ENCODE data around the gene URAD. TPM values are rescaled to one million over a fixed set of nuclear protein-coding genes. Genes with fewer than 3 reads are reported as not detected.

Gene URAD
- total RNA-seq, 2 donors from 2014 or later: not detected

- no peaks in the 10 kb centered on the region for H3K27me3 ChIP-seq (replicated peaks; ENCODE audit: insufficient read depth)
- no peaks in the 10 kb centered on the region for H3K9me3 ChIP-seq
- no peak for DNase-seq (ENCODE audit: low spot score)
- no peak overlapping the region for H3K27ac ChIP-seq
- H3K4me1 ChIP-seq (replicated peaks): no peaks in the 10 kb centered on the region
- WGBS: 44% methylated on average over 9 of the region's 9 CpGs
- no peak overlapping the region for H3K4me3 ChIP-seq
- no peaks in the 10 kb centered on the region for H3K36me3 ChIP-seq
- TF ChIP-seq POLR2A (IDR thresholded peaks at IDR 0.05): no peak
- TF ChIP-seq POLR2AphosphoS5 (IDR thresholded peaks at IDR 0.05): no peak
- no peak for TF ChIP-seq CTCF (IDR thresholded peaks at IDR 0.05)
- intact Hi-C loops (cut with DNase I): no loop called here
These were observed 34.5 kb upstream of the URAD start for GRCh38 chr13:28022848-28023518.

- Histone ChIP-seq H3K27me3 (replicated peaks; ENCODE audit: insufficient read depth) (no peaks in the 10 kb centered on the region), H3K4me3 (no peak overlapping the region), H3K9me3 (no peaks in the 10 kb centered on the region), H3K36me3 (no peaks in the 10 kb centered on the region), H3K4me1 (replicated peaks) (no peaks in the 10 kb centered on the region), H3K27ac (no peak overlapping the region)
- TF ChIP-seq POLR2A (IDR thresholded peaks at IDR 0.05) (no peak), CTCF (IDR thresholded peaks at IDR 0.05) (no peak), POLR2AphosphoS5 (IDR thresholded peaks at IDR 0.05) (no peak)
- 54% methylated on average over 3 of the region's 3 CpGs for WGBS
- DNase-seq (ENCODE audit: low spot score): no peak
- intact Hi-C loops (cut with DNase I): no loop called here
These were observed 25.8 kb upstream of the URAD start for GRCh38 chr13:28014301-28014700.

GRCh38 chr13:28013482-28013881 lies 25.0 kb upstream of the URAD start:
- WGBS: 85% methylated on average over 1 of the region's 1 CpG
- no peak for TF ChIP-seq CTCF (IDR thresholded peaks at IDR 0.05)
- Histone ChIP-seq H3K4me1 (replicated peaks) (no peaks in the 10 kb centered on the region), H3K27ac (no peak overlapping the region), H3K9me3 (no peaks in the 10 kb centered on the region), H3K27me3 (replicated peaks; ENCODE audit: insufficient read depth) (no peaks in the 10 kb centered on the region), H3K4me3 (no peak overlapping the region), H3K36me3 (no peaks in the 10 kb centered on the region)
- intact Hi-C loops (cut with DNase I): no loop called here
- no peak for DNase-seq (ENCODE audit: low spot score)

GRCh38 chr13:28012896-28013295 lies 24.4 kb upstream of the URAD start:
- Histone ChIP-seq H3K4me1 (replicated peaks) (no peaks in the 10 kb centered on the region), H3K27ac (no peak overlapping the region), H3K9me3 (no peaks in the 10 kb centered on the region), H3K4me3 (no peak overlapping the region), H3K27me3 (replicated peaks; ENCODE audit: insufficient read depth) (no peaks in the 10 kb centered on the region), H3K36me3 (no peaks in the 10 kb centered on the region)
- intact Hi-C loops (cut with DNase I): no loop called here
- no peak for DNase-seq (ENCODE audit: low spot score)
- no peak for TF ChIP-seq POLR2AphosphoS5 (IDR thresholded peaks at IDR 0.05)
- no peak for TF ChIP-seq CTCF (IDR thresholded peaks at IDR 0.05)
- TF ChIP-seq POLR2A (IDR thresholded peaks at IDR 0.05): no peak

GRCh38 chr13:28012383-28012782 lies 23.9 kb upstream of the URAD start:
- no peaks in the 10 kb centered on the region for H3K36me3 ChIP-seq
- no peak for TF ChIP-seq POLR2A (IDR thresholded peaks at IDR 0.05)
- no peak for TF ChIP-seq POLR2AphosphoS5 (IDR thresholded peaks at IDR 0.05)
- no peak for TF ChIP-seq CTCF (IDR thresholded peaks at IDR 0.05)
- DNase-seq (ENCODE audit: low spot score): no peak
- H3K9me3 ChIP-seq: no peaks in the 10 kb centered on the region
- WGBS: 87% methylated on average over 4 of the region's 4 CpGs
- H3K27ac ChIP-seq: no peak overlapping the region
- H3K4me3 ChIP-seq: no peak overlapping the region
- intact Hi-C loops (cut with DNase I): no loop called here
- H3K27me3 ChIP-seq (replicated peaks; ENCODE audit: insufficient read depth): no peaks in the 10 kb centered on the region
- no peaks in the 10 kb centered on the region for H3K4me1 ChIP-seq (replicated peaks)

Measured in prostate gland (tissue), 2 donors.